NCI-H187 treated with DMSO at 0.1 percent for 48 hours (cell line): Measurements from ENCODE around the gene STRBP.
"Not testable (repeated sequence)": the region's sequence is repeated elsewhere in the genome, so short reads cannot be mapped to it uniquely, and the experiment has no call there.

Experiments used
- DNase-seq: peaks from one replicate; lab custom pipeline; 2025; lab: John Stamatoyannopoulos, UW

Gene STRBP

GRCh38 chr9:123187131-123187530 lies 81.3 kb downstream of the STRBP start:
- no peak for DNase-seq

DNA sequence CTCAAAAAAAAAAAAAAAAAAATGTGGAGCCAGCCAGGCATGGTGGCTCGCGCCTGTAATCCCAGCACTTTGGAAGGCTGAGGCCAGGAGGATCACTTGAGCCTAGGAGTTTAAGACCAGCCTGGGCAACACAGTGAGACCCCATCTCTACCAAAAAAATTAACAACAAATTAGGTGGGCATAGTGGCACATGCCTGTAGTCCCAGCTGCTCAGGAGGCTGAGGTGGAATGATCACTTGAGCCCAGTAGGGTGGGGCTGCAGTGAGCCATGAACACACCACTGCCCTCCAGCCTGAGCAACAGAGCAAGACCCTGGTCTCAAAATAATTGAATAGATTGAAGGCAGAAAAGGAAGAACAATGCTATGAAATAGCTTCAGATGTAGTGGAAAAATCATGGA lies 82.4 kb downstream of the STRBP start:
- not testable (repeated sequence) for DNase-seq

- no peak for DNase-seq
These were observed 91.4 kb downstream of the STRBP start for GRCh38 chr9:123176949-123177348.

- no peak for DNase-seq
These were observed 92.3 kb downstream of the STRBP start for GRCh38 chr9:123175854-123176629.

GRCh38 chr9:123174887-123175518 lies 93.4 kb downstream of the STRBP start:
- DNase-seq: no peak

- DNase-seq: no peak
These were observed 94.3 kb downstream of the STRBP start for GRCh38 chr9:123174079-123174478.

DNA sequence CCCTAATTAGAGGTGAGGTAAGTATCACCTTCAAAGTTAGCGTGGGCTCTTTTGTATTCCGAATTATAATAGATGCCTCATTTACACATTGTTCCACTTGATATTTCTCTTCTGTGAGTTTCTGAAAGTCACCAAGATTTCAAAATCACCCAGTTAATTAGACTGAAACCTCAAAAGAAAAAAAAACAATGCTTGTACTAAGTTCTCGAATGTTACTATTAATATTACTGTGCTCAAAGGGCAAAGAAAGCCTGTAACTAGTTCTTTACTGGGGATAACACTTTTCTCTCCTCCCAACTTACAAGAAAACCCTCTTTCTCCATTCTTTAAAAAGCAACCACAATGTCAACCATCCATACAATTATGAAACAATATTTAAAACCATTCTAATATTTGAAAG lies 98.5 kb downstream of the STRBP start:
- DNase-seq: no peak

DNA sequence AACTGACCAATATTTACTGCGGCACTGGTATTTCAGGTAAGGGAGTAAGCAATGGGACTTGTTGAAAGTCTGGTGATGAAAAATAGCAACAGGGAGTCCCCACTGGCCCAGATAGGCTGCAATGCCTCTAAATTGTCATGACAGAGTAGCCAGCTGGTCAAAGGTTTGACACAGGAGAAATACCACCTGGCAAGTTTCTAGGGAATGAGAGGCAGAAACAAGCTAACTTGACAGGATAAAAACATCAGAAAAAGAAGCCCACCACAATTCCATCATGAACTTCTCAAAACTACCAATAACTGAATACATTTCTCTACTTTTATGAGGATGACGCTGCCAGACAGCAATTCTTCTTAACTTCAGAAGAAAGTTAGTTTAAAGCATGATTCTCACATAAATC lies 99.8 kb downstream of the STRBP start:
- DNase-seq: no peak

GRCh38 chr9:123167474-123167873 lies 100.9 kb downstream of the STRBP start:
- DNase-seq: no peak

DNA sequence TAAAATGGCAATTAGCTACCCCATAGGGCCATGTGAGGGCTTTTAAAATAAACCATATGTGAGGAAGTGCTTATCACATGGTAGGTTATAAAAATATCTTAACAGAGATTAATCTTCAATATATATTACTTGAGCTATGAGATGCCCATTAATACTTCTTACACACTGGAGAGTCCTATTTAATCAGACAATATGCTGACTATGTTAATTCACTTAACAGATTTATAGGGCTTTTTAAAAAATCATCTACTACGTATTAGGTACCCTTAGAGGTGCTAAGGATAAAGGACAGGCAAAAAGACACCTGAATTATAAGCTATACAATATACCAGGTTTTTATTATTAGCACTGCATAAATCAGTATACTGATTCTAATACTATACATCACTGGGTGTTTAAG lies 102.6 kb downstream of the STRBP start:
- no peak for DNase-seq

- no peak for DNase-seq
These were observed 104.1 kb downstream of the STRBP start for GRCh38 chr9:123164285-123164684.

- no peak for DNase-seq
These were observed 105.5 kb downstream of the STRBP start for GRCh38 chr9:123162791-123163345.

DNA sequence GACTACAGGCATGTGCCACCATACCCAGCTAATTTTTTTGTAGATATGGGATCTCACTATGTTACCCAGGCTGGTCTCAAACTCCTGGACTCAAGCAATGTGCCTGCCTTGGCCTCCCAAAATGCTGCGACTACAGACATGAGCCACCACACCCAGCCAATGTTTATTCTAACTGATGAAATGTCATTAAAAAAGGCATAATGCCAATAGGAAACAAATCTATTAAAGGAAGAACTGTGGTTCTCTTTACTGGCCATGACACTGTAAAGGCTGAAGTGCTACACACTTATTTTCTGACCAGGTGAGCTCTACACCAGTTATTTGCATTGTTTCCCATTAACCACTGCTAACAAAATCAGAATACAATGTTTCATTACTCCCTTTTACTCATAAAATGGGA lies 106.0 kb downstream of the STRBP start:
- DNase-seq: no peak

DNA sequence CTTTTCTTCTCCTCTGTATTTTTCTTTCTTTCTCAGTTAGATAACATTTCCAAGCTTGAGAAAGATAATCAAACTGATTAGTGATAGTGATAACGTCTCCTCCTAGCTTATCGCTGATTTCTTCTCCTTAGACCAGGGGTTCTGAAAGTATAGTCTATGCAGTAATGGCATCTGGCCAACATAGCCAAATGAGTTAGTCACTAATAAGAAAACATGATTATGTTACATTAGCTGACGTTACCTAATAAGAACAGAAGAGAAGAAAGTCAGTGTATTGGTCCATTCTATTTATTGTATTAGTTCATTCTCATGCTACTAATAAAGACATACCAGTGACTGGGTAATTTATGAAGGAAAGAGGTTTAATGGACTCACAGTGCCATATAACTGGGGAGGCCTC lies 111.2 kb downstream of the STRBP start:
- DNase-seq: no peak

DNA sequence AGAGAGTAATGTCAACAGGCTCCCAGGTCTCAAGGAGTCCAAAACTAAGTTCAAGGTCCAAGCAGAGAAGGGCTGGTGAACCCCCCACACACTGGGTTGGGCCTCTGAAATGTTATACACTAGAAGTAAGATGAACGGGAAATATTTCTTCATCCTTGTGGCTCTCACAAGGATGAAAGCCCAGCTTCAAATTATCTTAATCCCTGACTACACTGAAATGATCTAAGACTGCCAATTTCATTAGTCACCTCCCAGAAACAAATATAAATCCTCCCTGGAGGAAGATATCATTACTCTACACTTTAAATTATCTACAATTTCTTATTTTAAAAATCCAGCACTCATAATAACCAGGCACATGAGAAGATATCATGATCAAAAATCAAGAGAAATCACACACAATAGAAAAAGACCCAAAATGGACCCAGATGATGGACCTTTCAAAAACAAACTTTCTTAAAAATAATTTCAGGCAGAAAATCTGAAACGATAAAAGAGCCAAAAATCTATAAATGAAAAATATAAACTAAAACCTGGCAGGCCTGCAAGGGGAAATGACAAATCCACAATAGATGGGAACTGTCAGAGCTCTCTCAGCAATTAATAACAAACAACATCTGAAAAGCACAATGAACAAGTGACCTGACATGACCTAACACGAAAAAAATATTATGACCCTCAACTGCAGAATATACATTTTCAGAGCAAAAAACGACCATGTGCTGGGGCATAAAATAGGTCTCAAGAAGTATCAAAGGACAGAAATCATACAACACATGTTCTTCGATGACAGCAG lies 117.5 kb downstream of the STRBP start:
- no peak for DNase-seq

DNA sequence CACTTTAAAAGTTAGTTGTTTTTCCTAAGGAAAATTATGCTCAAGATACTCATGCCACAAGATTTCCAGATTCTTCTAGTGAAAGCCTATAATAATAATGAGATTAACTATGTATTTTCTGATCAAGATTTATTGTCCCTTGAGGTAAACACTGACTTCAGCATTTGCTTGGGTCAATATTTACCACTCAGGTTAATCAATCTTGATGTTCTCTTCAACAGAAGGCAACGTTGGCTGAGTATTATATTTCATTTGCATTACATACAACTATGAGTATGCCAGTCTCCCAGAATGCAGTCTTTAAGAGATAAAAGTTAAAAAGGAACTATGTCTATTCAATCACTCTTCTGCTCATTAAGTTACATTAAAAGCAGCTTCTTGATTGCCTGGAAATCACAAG lies 119.3 kb downstream of the STRBP start:
- DNase-seq: no peak

GRCh38 chr9:123138163-123138562 lies 130.2 kb downstream of the STRBP start:
- DNase-seq: no peak

- DNase-seq: no peak
These were observed 133.0 kb downstream of the STRBP start for GRCh38 chr9:123135430-123135829.

GRCh38 chr9:123132696-123133095 lies 135.7 kb downstream of the STRBP start:
- DNase-seq: no peak

GRCh38 chr9:123131993-123132392 lies 136.4 kb downstream of the STRBP start:
- no peak for DNase-seq

- DNase-seq: no peak
These were observed 137.1 kb downstream of the STRBP start for GRCh38 chr9:123131258-123131657.

GRCh38 chr9:123129423-123129822 lies 139.0 kb downstream of the STRBP start:
- DNase-seq: no peak

DNA sequence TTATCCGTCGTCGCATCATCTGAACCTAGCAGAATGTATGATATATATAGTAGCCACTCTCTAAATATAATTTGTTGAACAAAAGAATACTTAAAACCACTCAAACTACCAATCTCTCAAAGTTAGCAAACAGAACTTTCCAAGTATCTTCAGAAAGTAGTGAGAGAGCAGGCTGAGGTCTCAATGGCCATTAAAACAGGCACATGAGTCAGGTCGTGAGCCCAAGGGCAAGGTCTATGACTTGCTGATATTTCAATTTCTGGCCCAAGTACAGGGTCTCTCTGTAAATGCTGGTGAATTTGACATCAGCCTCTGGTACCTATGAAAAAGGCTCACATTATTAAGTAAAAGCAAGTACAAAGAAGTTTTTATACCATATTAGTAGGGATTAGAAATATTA lies 139.8 kb downstream of the STRBP start:
- DNase-seq: no peak
